22Rv1 (cell line): Measurements from ENCODE around the gene UBAP2.

Experiments
- ZFX ChIP-seq: fragments of 450-650 bp; IDR thresholded peaks from 2 replicates; pipeline ENCODE4 v1.6.1; 2017; ENCODE audit warnings: antibody characterized with exemption, borderline replicate concordance
- TF ChIP-seq, protein P1 (sequence below): fragments of 450-650 bp; IDR thresholded peaks from 2 replicates; pipeline ENCODE4 v1.5.1; 2017; ENCODE audit warnings: mild to moderate bottlenecking

DNA sequence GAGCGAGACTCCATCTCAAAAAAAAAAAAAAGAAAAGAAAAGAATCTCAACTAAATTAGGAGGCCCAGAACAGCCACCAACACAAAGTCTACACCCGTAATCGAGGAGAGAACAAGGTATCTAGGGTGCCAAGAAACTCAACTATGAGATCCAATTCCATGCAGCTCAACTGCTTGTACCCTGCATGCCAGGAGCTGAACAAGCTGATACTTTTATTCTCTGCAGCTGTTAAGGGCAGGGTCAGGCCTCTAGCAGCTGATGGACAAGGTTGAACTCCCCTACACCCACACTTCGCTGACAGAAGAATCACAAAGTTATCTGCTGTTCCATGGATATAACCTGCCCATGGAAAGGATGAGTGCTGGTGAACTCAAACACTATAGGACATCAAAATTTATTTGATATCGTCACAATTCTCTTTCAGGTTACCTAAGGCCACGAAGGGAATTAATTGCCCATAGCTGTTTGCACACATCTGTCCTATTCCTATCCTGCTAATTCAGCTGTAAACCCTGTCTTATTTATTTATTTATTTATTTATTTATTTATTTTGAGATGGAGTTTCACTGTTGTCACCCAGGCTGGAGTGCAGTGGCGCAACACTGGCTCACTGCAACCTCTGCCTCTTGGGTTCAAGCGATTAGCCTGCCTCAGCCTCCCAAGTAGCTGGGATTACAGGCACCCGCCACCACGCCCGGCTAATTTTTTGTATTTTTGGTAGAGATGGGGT lies 20.7 kb downstream of the UBAP2 start:
- TF ChIP-seq, protein P1, sequence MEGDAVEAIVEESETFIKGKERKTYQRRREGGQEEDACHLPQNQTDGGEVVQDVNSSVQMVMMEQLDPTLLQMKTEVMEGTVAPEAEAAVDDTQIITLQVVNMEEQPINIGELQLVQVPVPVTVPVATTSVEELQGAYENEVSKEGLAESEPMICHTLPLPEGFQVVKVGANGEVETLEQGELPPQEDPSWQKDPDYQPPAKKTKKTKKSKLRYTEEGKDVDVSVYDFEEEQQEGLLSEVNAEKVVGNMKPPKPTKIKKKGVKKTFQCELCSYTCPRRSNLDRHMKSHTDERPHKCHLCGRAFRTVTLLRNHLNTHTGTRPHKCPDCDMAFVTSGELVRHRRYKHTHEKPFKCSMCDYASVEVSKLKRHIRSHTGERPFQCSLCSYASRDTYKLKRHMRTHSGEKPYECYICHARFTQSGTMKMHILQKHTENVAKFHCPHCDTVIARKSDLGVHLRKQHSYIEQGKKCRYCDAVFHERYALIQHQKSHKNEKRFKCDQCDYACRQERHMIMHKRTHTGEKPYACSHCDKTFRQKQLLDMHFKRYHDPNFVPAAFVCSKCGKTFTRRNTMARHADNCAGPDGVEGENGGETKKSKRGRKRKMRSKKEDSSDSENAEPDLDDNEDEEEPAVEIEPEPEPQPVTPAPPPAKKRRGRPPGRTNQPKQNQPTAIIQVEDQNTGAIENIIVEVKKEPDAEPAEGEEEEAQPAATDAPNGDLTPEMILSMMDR = no peak
- no peak for TF ChIP-seq ZFX
